Progenitor cell of endocrine pancreas (in vitro differentiated cells): ENCODE results near the gene ADAT2. TPM values are rescaled to one million over a fixed set of nuclear protein-coding genes. Genes with fewer than 3 reads are reported as not detected.
A peak's percentile ranks its signal among the peaks of the same experiment; 100 is the strongest.

Experiments
- DNase-seq: peaks from one replicate; pipeline ENCODE4 v3.0.0; 2021; ENCODE audit warnings: low spot score; ENCODE audit not compliant: unreplicated experiment
- H3K27ac Mint-ChIP-seq: 2 replicates; pipeline ENCODE4 v1.8.0; 2021; ENCODE audit warnings: mild to moderate bottlenecking, moderate library complexity, mixed read lengths
- H3K27me3 Mint-ChIP-seq: 2 replicates; pipeline ENCODE4 v1.8.0; 2021; ENCODE audit warnings: mixed read lengths
- H3K36me3 Mint-ChIP-seq: 2 replicates; pipeline ENCODE4 v1.8.0; 2022; ENCODE audit warnings: mixed read lengths; ENCODE audit not compliant: insufficient read depth
- H3K4me1 Mint-ChIP-seq: 2 replicates; pipeline ENCODE4 v1.8.0; 2021; ENCODE audit warnings: low read depth, mixed read lengths
- H3K4me3 Mint-ChIP-seq: 2 replicates; pipeline ENCODE4 v1.8.0; 2021; ENCODE audit warnings: low read depth, mild to moderate bottlenecking, moderate library complexity, mixed read lengths
- H3K9me3 Mint-ChIP-seq: 2 replicates; pipeline ENCODE4 v1.8.0; 2021; ENCODE audit warnings: low read depth, mixed read lengths
- total RNA-seq: library from RNA; stranded (reverse); gene quantifications from 2 replicates; pipeline ENCODE4 v1.2.1, GENCODE V29; 2021
- TF ChIP-seq, protein P1 (sequence below): fragments of 200-600 bp; sonication (generic); IDR thresholded peaks from one replicate; pipeline ENCODE4 v1.5.0; 2021; ENCODE audit warnings: antibody characterized with exemption, mild to moderate bottlenecking; ENCODE audit not compliant: unreplicated experiment

The ADAT2 gene
- total RNA-seq, 1 donor from 2014 or later = 11.4 TPM

DNA sequence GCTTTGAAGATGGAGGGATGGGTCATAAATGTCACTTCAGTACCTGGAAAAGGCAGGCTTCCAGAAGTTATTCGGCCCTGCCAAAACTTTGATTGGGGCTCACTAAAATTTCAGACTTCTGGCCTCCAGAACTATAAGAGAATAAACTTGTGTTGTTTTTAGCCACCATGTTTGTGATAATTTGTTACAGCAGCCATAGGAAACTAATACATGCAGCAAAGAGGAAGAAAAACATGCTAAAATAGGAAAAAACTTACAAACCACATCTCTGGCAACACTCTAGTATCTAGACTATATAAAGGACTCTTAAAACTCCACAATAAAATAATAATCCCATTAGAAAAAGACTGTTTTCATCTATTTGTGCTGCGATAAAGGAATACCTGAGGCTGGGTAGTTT, 9.5 kb downstream of the ADAT2 start:
- Mint-ChIP-seq H3K4me3 (no peak overlapping the region), H3K36me3 (peaks cover 8% of the 10 kb centered on the region), H3K9me3 (no peaks in the 10 kb centered on the region), H3K27ac (no peak overlapping the region), H3K4me1 (no peaks in the 10 kb centered on the region), H3K27me3 (no peaks in the 10 kb centered on the region)
- no peak for DNase-seq
- TF ChIP-seq, protein P1, sequence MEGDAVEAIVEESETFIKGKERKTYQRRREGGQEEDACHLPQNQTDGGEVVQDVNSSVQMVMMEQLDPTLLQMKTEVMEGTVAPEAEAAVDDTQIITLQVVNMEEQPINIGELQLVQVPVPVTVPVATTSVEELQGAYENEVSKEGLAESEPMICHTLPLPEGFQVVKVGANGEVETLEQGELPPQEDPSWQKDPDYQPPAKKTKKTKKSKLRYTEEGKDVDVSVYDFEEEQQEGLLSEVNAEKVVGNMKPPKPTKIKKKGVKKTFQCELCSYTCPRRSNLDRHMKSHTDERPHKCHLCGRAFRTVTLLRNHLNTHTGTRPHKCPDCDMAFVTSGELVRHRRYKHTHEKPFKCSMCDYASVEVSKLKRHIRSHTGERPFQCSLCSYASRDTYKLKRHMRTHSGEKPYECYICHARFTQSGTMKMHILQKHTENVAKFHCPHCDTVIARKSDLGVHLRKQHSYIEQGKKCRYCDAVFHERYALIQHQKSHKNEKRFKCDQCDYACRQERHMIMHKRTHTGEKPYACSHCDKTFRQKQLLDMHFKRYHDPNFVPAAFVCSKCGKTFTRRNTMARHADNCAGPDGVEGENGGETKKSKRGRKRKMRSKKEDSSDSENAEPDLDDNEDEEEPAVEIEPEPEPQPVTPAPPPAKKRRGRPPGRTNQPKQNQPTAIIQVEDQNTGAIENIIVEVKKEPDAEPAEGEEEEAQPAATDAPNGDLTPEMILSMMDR = no peak

DNA sequence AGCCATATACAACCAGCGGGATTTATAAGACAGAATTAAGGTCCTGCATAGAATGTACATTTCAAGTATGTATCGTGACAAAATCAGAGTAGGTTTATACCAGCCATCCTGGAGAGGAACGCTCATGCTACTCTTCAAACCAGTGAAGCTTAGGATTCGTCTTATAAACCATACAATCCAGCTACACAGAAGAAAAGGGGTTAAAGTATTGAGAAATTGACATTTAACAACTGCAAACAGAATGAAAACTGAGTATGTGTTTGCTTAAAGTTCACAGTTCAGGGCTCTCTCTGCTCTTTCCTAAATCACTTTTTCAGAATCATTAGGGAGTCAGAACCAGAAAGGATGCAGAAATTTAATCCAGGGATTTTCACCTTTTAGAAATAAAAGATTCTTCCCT, 17.9 kb downstream of the ADAT2 start:
- Mint-ChIP-seq H3K9me3 (no peaks in the 10 kb centered on the region), H3K27me3 (no peaks in the 10 kb centered on the region), H3K4me3 (no peak overlapping the region), H3K4me1 (peaks cover 6% of the 10 kb centered on the region), H3K36me3 (peaks cover 2% of the 10 kb centered on the region), H3K27ac (no peak overlapping the region)
- no peak for DNase-seq
- TF ChIP-seq, protein P1 = no peak

DNA sequence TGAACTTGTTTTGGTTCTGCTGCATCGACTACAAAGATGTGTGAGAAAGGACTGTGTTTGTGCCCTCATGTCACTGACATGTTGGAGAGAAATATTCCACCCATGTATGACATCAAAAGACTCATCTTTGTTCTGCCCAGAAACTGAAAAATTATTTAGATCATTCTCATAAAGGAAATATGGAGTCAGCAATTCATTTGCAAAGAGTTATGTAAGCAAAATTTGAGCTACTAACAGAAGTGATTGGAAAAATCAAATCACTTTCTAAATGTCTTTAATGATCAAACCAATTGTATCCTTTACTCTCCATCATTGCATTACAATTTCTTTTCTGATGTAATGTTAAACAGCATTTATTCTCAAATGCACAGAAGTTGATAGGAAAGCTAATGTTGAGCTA, 19.3 kb downstream of the ADAT2 start:
- Mint-ChIP-seq H3K4me1 (peaks cover 8% of the 10 kb centered on the region), H3K36me3 (peaks cover 1% of the 10 kb centered on the region), H3K9me3 (no peaks in the 10 kb centered on the region), H3K4me3 (no peak overlapping the region), H3K27ac (no peak overlapping the region), H3K27me3 (no peaks in the 10 kb centered on the region)
- no peak for DNase-seq
- TF ChIP-seq, protein P1 = no peak

- H3K36me3 Mint-ChIP-seq = peaks cover 1% of the 10 kb centered on the region
- H3K4me1 Mint-ChIP-seq = peaks cover 9% of the 10 kb centered on the region
- no peak overlapping the region for H3K4me3 Mint-ChIP-seq
- DNase-seq = no peak
- no peak overlapping the region for H3K27ac Mint-ChIP-seq
- TF ChIP-seq, protein P1 = no peak
- H3K9me3 Mint-ChIP-seq = no peaks in the 10 kb centered on the region
- H3K27me3 Mint-ChIP-seq = no peaks in the 10 kb centered on the region
These were observed 20.5 kb downstream of the ADAT2 start for GRCh38 chr6:143429970-143430369.

DNA sequence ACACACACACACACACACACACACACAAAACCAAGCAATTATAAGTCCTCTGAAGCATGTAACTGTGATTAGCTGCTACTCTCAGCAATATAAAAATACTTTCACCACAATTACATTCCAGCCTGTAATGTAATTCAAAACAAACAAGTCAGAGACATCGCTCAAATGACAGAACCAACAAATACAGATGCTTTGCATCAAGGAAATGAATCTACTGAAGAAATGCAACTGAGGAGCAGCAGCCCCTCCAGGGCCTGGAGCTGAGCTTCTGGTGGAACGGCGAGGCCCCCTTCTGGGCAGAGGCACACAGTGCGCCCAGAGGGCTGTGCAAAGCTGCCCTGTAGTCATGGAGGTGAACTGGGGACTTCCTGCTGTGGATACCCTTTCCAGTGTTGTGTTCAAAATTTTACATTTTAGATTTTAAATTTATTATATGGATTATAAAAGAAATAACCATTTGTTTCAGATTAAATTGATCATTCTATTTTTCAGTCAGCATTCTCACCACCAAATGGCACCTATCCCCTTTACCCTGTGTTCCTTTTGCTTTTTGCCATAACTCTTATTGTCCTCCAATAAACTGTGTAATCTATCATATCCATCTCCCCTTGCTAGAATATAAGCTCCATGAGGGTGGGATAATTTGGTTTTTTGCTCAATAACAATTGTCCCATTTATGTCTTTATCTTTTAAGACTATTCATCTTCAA, 23.2 kb downstream of the ADAT2 start:
- Mint-ChIP-seq H3K4me3 (no peak overlapping the region), H3K9me3 (no peaks in the 10 kb centered on the region), H3K36me3 (peaks cover 1% of the 10 kb centered on the region), H3K27ac (no peak overlapping the region), H3K4me1 (peaks cover 3% of the 10 kb centered on the region), H3K27me3 (no peaks in the 10 kb centered on the region)
- TF ChIP-seq, protein P1 = peak; percentile 98
- DNase-seq = peak; percentile 75
